Panc1 (cell line): ENCODE measurements around the gene KLF5. TPM values are rescaled to one million over a fixed set of nuclear protein-coding genes. Genes with fewer than 3 reads are reported as not detected.

ENCODE experiments used
- ATAC-seq: fragments of 200-7000 bp; cut with Tn5 transposase; 2 replicates; pipeline ENCODE4 v1.9.1; 2020; ENCODE audit warnings: mild to moderate bottlenecking, moderate library complexity
- BruUV-seq: library from RNA; stranded (reverse); fragments of 400-500 nt; replicated peaks from 2 replicates; lab custom pipeline; 2021; lab: Mats Ljungman, UMichigan
- CTCF ChIA-PET: fragments of 300-600 bp; sonication (Branson Sonifier 250); formaldehyde crosslinking; loops from one replicate; lab custom pipeline; 2022; ENCODE audit warnings: antibody characterized with exemption; lab: Charles Lee
- POLR2A ChIA-PET: fragments of 300-600 bp; sonication (Branson Sonifier 250); formaldehyde crosslinking; loops from one replicate; lab custom pipeline; 2022; ENCODE audit warnings: antibody characterized with exemption; lab: Charles Lee
- DNase-seq: peaks from one replicate; pipeline ENCODE4 v3.0.0-alpha.2; 2010; ENCODE audit warnings: low read depth, low spot score
- H3K27ac ChIP-seq: 2 replicates; pipeline ENCODE4 v1.5.1; 2011; ENCODE audit warnings: mild to moderate bottlenecking, low read length, inconsistent platforms
- H3K27me3 ChIP-seq: fragments of 200-500 bp; sonication (Bioruptor generic); 2 replicates; pipeline ENCODE4 v1.6.0; 2014; ENCODE audit warnings: low read length, inconsistent platforms; ENCODE audit not compliant: control insufficient read depth, insufficient read depth
- H3K36me3 ChIP-seq: fragments of 200-500 bp; sonication (Bioruptor generic); 2 replicates; pipeline ENCODE4 v1.5.1; 2014; ENCODE audit warnings: inconsistent platforms, mild to moderate bottlenecking, low read length, moderate library complexity; ENCODE audit not compliant: control insufficient read depth, insufficient read depth
- H3K4me1 ChIP-seq: 2 replicates; pipeline ENCODE4 v1.5.1; 2011; ENCODE audit warnings: inconsistent platforms, mild to moderate bottlenecking, low read length, moderate library complexity; ENCODE audit not compliant: control insufficient read depth, insufficient read depth
- H3K4me3 ChIP-seq, 2 experiments: 2 replicates each; pipeline ENCODE4 v1.5.1; 2011 to 2012; ENCODE audit warnings: low read depth in 2 of 2, low read length in 2 of 2, mild to moderate bottlenecking in 2 of 2, inconsistent platforms in 1 of 2, moderate library complexity in 1 of 2
- H3K9me3 ChIP-seq: fragments of 200-500 bp; sonication (Bioruptor generic); 2 replicates; pipeline ENCODE4 v1.5.1; 2014; ENCODE audit warnings: low read depth, mild to moderate bottlenecking, inconsistent platforms, low read length, moderate library complexity; ENCODE audit not compliant: control insufficient read depth, insufficient read depth
- POLR2AphosphoS5 ChIP-seq: IDR thresholded peaks from 2 replicates; pipeline ENCODE4 v1.6.1; 2012; ENCODE audit warnings: mild to moderate bottlenecking, low read depth, low read length, moderate library complexity
- SIN3A ChIP-seq: IDR thresholded peaks from 2 replicates; pipeline ENCODE4 v1.6.1; 2012; ENCODE audit warnings: low read depth, mild to moderate bottlenecking, low read length, moderate library complexity, borderline replicate concordance; ENCODE audit not compliant: insufficient read depth
- TCF7L2 ChIP-seq: IDR thresholded peaks from 2 replicates; pipeline ENCODE4 v1.6.1; 2011; ENCODE audit warnings: mild to moderate bottlenecking, low read depth, low read length, inconsistent platforms
- in situ Hi-C: cut with HindIII; loops from 2 replicates; pipeline ENCODE4 v1.10.0; 2016; ENCODE audit warnings: low sequenced_read_pairs, low pct_unique_long_range_greater_than_20kb
- intact Hi-C: fragments of 100-400 bp; cut with micrococcal nuclease; formaldehyde crosslinking; loops from one replicate; pipeline ENCODE4 v1.10.0; 2022; ENCODE audit not compliant: unreplicated experiment
- total RNA-seq: library from RNA; stranded (reverse); gene quantifications from one replicate; pipeline ENCODE4 v1.2.1, GENCODE V29; 2021; ENCODE audit not compliant: unreplicated experiment
- TF ChIP-seq, protein P1 (sequence below), 2 experiments: IDR thresholded peaks; 2 replicates each; pipeline ENCODE4 v1.6.1; 2011 to 2012; ENCODE audit warnings: low read depth in 2 of 2, control low read depth in 1 of 2, low read length in 1 of 2, mild to moderate bottlenecking in 1 of 2, moderate library complexity in 1 of 2; ENCODE audit not compliant: insufficient read depth in 1 of 2
- TF ChIP-seq, protein P2 (sequence below): fragments of 450-650 bp; IDR thresholded peaks from 2 replicates; pipeline ENCODE4 v1.5.1; 2017; ENCODE audit warnings: mild to moderate bottlenecking

The KLF5 gene
- total RNA-seq, 1 experiment from 2014 or later, result 1.5 TPM

DNA sequence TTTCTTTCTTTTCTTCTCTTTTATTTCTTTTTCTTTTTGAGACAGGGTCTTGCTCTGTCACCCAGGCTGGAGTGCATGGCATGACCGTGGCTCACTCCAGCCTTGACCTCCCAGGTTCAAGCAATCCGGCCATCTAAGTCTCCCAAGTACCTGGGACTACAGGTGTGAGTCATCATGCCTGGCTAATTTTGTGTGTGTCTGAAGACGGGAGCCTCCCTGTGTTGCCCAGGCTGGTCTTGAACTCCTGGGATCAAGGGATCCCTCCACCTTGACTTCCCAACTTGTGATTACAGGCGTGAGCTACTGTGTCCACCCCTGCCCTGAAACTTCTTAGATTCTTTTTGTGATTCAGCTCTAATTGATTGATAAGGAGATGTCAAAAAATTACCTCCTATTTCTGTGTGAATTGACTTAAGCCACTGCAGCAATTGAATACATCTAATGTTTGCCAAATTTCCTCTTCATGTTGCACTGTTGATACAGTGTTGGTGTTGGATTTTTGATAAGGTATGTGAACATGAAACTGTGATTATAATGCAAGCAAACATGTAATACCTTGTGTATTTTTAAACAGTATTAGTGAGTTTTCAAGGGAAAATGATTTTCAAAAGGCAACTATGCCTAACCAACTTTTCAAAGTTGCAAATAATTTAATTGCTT is 22.6 kb downstream of the KLF5 start:
- Histone ChIP-seq H3K36me3 (no peaks in the 10 kb centered on the region), H3K4me3 (no peak overlapping the region), H3K27me3 (no peaks in the 10 kb centered on the region), H3K4me1 (no peaks in the 10 kb centered on the region), H3K9me3 (no peaks in the 10 kb centered on the region), H3K27ac (no peak overlapping the region)
- TF ChIP-seq, protein P1, sequence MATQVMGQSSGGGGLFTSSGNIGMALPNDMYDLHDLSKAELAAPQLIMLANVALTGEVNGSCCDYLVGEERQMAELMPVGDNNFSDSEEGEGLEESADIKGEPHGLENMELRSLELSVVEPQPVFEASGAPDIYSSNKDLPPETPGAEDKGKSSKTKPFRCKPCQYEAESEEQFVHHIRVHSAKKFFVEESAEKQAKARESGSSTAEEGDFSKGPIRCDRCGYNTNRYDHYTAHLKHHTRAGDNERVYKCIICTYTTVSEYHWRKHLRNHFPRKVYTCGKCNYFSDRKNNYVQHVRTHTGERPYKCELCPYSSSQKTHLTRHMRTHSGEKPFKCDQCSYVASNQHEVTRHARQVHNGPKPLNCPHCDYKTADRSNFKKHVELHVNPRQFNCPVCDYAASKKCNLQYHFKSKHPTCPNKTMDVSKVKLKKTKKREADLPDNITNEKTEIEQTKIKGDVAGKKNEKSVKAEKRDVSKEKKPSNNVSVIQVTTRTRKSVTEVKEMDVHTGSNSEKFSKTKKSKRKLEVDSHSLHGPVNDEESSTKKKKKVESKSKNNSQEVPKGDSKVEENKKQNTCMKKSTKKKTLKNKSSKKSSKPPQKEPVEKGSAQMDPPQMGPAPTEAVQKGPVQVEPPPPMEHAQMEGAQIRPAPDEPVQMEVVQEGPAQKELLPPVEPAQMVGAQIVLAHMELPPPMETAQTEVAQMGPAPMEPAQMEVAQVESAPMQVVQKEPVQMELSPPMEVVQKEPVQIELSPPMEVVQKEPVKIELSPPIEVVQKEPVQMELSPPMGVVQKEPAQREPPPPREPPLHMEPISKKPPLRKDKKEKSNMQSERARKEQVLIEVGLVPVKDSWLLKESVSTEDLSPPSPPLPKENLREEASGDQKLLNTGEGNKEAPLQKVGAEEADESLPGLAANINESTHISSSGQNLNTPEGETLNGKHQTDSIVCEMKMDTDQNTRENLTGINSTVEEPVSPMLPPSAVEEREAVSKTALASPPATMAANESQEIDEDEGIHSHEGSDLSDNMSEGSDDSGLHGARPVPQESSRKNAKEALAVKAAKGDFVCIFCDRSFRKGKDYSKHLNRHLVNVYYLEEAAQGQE (IDR thresholded peaks at IDR 0.05; ENCODE audit: insufficient read depth in 1 of 2, low read depth in 2 of 2, low read length in 1 of 2), result no peak
- no peak for TF ChIP-seq SIN3A
- TF ChIP-seq POLR2AphosphoS5, result no peak
- TF ChIP-seq, protein P2, sequence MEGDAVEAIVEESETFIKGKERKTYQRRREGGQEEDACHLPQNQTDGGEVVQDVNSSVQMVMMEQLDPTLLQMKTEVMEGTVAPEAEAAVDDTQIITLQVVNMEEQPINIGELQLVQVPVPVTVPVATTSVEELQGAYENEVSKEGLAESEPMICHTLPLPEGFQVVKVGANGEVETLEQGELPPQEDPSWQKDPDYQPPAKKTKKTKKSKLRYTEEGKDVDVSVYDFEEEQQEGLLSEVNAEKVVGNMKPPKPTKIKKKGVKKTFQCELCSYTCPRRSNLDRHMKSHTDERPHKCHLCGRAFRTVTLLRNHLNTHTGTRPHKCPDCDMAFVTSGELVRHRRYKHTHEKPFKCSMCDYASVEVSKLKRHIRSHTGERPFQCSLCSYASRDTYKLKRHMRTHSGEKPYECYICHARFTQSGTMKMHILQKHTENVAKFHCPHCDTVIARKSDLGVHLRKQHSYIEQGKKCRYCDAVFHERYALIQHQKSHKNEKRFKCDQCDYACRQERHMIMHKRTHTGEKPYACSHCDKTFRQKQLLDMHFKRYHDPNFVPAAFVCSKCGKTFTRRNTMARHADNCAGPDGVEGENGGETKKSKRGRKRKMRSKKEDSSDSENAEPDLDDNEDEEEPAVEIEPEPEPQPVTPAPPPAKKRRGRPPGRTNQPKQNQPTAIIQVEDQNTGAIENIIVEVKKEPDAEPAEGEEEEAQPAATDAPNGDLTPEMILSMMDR, result no peak
- no peak for TF ChIP-seq TCF7L2
- POLR2A ChIA-PET, result no interaction called here
- in situ Hi-C loops, result no loop called here
- BruUV-seq, result no TSS peak
- intact Hi-C loops, result no loop called here
- CTCF ChIA-PET, result no interaction called here
- DNase-seq (no peak), ATAC-seq (no peak)

DNA sequence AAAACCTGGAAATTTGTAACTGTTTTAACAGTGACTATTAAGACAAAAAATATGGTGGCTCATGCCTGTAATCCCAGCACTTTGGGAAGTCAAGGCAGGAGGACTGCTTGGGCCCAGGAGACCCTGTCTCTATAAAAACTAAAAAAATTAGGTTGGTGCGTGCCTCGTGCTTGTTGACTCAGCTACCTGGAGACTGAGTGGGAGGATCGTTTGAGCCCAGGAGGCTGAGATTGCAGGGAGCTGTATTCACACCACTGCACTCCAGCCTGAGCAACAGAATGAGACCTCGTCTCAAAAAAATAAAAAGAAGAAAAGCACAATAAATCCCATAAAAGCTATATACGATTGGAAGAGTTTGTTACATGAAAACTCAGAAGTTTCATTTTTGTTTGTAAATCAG is 23.7 kb downstream of the KLF5 start:
- H3K4me3 ChIP-seq, result no peak overlapping the region
- H3K27me3 ChIP-seq, result no peaks in the 10 kb centered on the region
- no peaks in the 10 kb centered on the region for H3K4me1 ChIP-seq
- in situ Hi-C loops (no loop called here), intact Hi-C loops (no loop called here)
- BruUV-seq, result no TSS peak
- POLR2A ChIA-PET, result no interaction called here
- DNase-seq (no peak), ATAC-seq (no peak)
- TF ChIP-seq, protein P1 (IDR thresholded peaks at IDR 0.05; ENCODE audit: insufficient read depth in 1 of 2, low read depth in 2 of 2, low read length in 1 of 2), result no peak
- TF ChIP-seq TCF7L2, result no peak
- H3K9me3 ChIP-seq, result no peaks in the 10 kb centered on the region
- H3K27ac ChIP-seq, result no peak overlapping the region
- no peaks in the 10 kb centered on the region for H3K36me3 ChIP-seq
- CTCF ChIA-PET, result no interaction called here
